WERI-Rb-1 (cell line): ENCODE data around the gene C1D.

ENCODE experiments used
- DNase-seq: peaks from one replicate; pipeline ENCODE4 v3.0.0-alpha.2; 2020
- H3K27ac ChIP-seq: fragments of 250-450 bp; sonication (Bioruptor Pico); 2 replicates; pipeline ENCODE4 v1.5.1; 2020; ENCODE audit warnings: mild to moderate bottlenecking, moderate library complexity
- H3K27me3 ChIP-seq: fragments of 250-450 bp; sonication (Bioruptor Pico); 2 replicates; pipeline ENCODE4 v1.5.1; 2021; ENCODE audit warnings: mild to moderate bottlenecking, low read depth, moderate library complexity; ENCODE audit not compliant: insufficient read depth, severe bottlenecking
- H3K36me3 ChIP-seq: fragments of 250-450 bp; sonication (Bioruptor Pico); 2 replicates; pipeline ENCODE4 v1.5.1; 2020; ENCODE audit warnings: mild to moderate bottlenecking, moderate library complexity
- H3K4me3 ChIP-seq: 2 replicates; pipeline ENCODE4 v1.5.1; 2011; ENCODE audit warnings: low read depth, mild to moderate bottlenecking, control low read depth, low read length
- H3K9me3 ChIP-seq: fragments of 250-450 bp; sonication (Bioruptor Pico); 2 replicates; pipeline ENCODE4 v1.5.1; 2021; ENCODE audit warnings: mild to moderate bottlenecking, moderate library complexity; ENCODE audit not compliant: severe bottlenecking
- TF ChIP-seq, protein P1 (sequence below): IDR thresholded peaks from 2 replicates; pipeline ENCODE4 v1.5.1; 2011; ENCODE audit warnings: low read depth, mild to moderate bottlenecking, control low read depth, inconsistent platforms, low read length

Gene C1D, protein sequence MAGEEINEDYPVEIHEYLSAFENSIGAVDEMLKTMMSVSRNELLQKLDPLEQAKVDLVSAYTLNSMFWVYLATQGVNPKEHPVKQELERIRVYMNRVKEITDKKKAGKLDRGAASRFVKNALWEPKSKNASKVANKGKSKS

DNA sequence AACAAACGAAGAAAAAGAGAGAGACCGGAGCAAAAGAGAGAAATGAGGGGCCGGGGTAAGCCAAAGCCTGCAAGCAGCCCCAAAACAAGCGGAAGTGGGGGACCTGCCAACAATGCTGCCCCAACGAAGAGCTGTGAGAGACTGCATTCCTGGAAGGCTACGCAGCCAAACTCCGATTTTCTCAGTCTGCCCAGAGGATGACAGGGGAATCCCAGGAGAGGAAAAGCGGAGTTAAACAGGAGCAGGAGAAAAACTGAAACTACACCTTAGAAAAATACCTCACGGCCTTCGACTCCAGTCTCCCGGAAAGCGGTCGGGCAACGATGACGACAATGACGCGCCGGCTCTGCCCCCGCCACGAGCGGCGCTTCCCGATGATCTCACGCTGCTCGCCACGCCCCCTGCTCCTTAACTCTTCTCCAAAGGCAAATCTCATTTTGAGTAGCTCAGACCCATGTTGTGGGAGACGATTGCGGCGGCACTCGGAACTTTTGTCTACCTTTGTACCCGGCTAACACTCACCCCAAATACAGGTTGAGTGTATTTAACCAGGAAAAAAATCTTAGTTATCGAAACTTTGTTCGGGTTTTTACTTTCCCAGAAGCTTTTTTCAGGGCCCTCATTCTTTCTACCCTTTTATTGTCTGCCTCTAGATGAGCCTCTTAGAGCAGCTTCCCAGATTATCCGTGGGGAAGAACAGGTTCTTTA lies at the start of gene C1D:
Gene C1D, minus strand, starts transcription at position 325 of the 708 bp plus-strand sequence. CDS start 15,694 bp downstream, outside the sequence.
- H3K27ac ChIP-seq, result peak within 1 kb of the TSS; percentile 85
- H3K27me3 ChIP-seq, result no peaks in the 10 kb centered on the region
- DNase-seq, result peak; percentile 97
- peak within 1 kb of the TSS; percentile 68 for H3K4me3 ChIP-seq
- TF ChIP-seq, protein P1, sequence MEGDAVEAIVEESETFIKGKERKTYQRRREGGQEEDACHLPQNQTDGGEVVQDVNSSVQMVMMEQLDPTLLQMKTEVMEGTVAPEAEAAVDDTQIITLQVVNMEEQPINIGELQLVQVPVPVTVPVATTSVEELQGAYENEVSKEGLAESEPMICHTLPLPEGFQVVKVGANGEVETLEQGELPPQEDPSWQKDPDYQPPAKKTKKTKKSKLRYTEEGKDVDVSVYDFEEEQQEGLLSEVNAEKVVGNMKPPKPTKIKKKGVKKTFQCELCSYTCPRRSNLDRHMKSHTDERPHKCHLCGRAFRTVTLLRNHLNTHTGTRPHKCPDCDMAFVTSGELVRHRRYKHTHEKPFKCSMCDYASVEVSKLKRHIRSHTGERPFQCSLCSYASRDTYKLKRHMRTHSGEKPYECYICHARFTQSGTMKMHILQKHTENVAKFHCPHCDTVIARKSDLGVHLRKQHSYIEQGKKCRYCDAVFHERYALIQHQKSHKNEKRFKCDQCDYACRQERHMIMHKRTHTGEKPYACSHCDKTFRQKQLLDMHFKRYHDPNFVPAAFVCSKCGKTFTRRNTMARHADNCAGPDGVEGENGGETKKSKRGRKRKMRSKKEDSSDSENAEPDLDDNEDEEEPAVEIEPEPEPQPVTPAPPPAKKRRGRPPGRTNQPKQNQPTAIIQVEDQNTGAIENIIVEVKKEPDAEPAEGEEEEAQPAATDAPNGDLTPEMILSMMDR, result no peak
- no peaks in the 10 kb centered on the region; the same call in 1 of the 2 replicates for H3K36me3 ChIP-seq
- H3K9me3 ChIP-seq, result peaks cover 10% of the 10 kb centered on the region

- peak; percentile 43 for DNase-seq
- TF ChIP-seq, protein P1, result peak; percentile 61
These were observed 47.3 kb upstream of the C1D start for GRCh38 chr2:68110102-68110501.

GRCh38 chr2:68108120-68108519 lies 45.3 kb upstream of the C1D start:
- Histone ChIP-seq H3K27me3 (no peaks in the 10 kb centered on the region), H3K27ac (no peak overlapping the region), H3K36me3 (no peaks in the 10 kb centered on the region), H3K4me3 (no peak overlapping the region), H3K9me3 (peaks cover 4% of the 10 kb centered on the region)
- TF ChIP-seq, protein P1, result no peak
- no peak for DNase-seq

More at GRCh38 chr2:68110102-68110501, 47.3 kb upstream of the C1D start:
- Histone ChIP-seq H3K27me3 (no peaks in the 10 kb centered on the region), H3K27ac (no peak overlapping the region), H3K9me3 (peaks cover 4% of the 10 kb centered on the region), H3K36me3 (no peaks in the 10 kb centered on the region), H3K4me3 (no peak overlapping the region)

GRCh38 chr2:68107475-68107874 lies 44.7 kb upstream of the C1D start:
- Histone ChIP-seq H3K27ac (no peak overlapping the region), H3K9me3 (peaks cover 4% of the 10 kb centered on the region), H3K36me3 (no peaks in the 10 kb centered on the region), H3K4me3 (no peak overlapping the region), H3K27me3 (no peaks in the 10 kb centered on the region)
- TF ChIP-seq, protein P1, result no peak
- DNase-seq, result no peak

GRCh38 chr2:68104111-68104835 lies 41.5 kb upstream of the C1D start:
- H3K9me3 ChIP-seq, result peaks cover 4% of the 10 kb centered on the region
- H3K27me3 ChIP-seq, result no peaks in the 10 kb centered on the region
- H3K36me3 ChIP-seq, result no peaks in the 10 kb centered on the region
- H3K4me3 ChIP-seq, result no peak overlapping the region
- H3K27ac ChIP-seq, result no peak overlapping the region
- TF ChIP-seq, protein P1, result no peak
- DNase-seq, result no peak
